Measurements from ENCODE around the gene GRIN2C.

GRIN2C gene

GRCh38 chr17:74893936-74894671 lies 34.4 kb upstream of the GRIN2C start:
- no peaks in the 10 kb centered on the region for H3K36me3 ChIP-seq (ENCODE audit: low read depth)
- no peaks in the 10 kb centered on the region for H3K9me3 ChIP-seq (ENCODE audit: severe bottlenecking)
- no peaks in the 10 kb centered on the region for H3K4me1 ChIP-seq (ENCODE audit: insufficient read depth, poor library complexity, severe bottlenecking)
- no peak overlapping the region for H3K27ac ChIP-seq (ENCODE audit: poor library complexity, severe bottlenecking)
- no peak overlapping the region for H3K4me3 ChIP-seq (ENCODE audit: severe bottlenecking)
- ATAC-seq (ENCODE audit: low read depth) (no peak), DNase-seq (ENCODE audit: low spot score) (no peak)
- H3K27me3 ChIP-seq (ENCODE audit: insufficient read depth, poor library complexity, severe bottlenecking), result peaks cover 41% of the 10 kb centered on the region
- TF ChIP-seq CTCF (IDR thresholded peaks at IDR 0.05; ENCODE audit: poor library complexity, severe bottlenecking), result no peak

GRCh38 chr17:74892974-74893911 lies 33.6 kb upstream of the GRIN2C start, which contains the start of gene FADS6:
Gene FADS6, minus strand, starts transcription at chr17:74893633. Its CDS starts 38 bp downstream, at chr17:74893595.
- DNase-seq (ENCODE audit: low spot score) (no peak), ATAC-seq (ENCODE audit: low read depth) (peak; percentile 41; the same call in 1 of the 3 replicates)
- H3K4me1 ChIP-seq (ENCODE audit: insufficient read depth, poor library complexity, severe bottlenecking), result no peaks in the 10 kb centered on the region
- no peak within 1 kb of the TSS for H3K27ac ChIP-seq (ENCODE audit: poor library complexity, severe bottlenecking)
- no peak for TF ChIP-seq CTCF (IDR thresholded peaks at IDR 0.05; ENCODE audit: poor library complexity, severe bottlenecking)
- peak within 1 kb of the TSS; percentile 2 for H3K4me3 ChIP-seq (ENCODE audit: severe bottlenecking)
- no peaks in the 10 kb centered on the region for H3K36me3 ChIP-seq (ENCODE audit: low read depth)
- peaks cover 41% of the 10 kb centered on the region for H3K27me3 ChIP-seq (ENCODE audit: insufficient read depth, poor library complexity, severe bottlenecking)
- no peaks in the 10 kb centered on the region for H3K9me3 ChIP-seq (ENCODE audit: severe bottlenecking)

- Histone ChIP-seq H3K4me3 (ENCODE audit: severe bottlenecking) (no peak overlapping the region), H3K4me1 (ENCODE audit: insufficient read depth, poor library complexity, severe bottlenecking) (no peaks in the 10 kb centered on the region), H3K27me3 (ENCODE audit: insufficient read depth, poor library complexity, severe bottlenecking) (peaks cover 41% of the 10 kb centered on the region), H3K36me3 (ENCODE audit: low read depth) (no peaks in the 10 kb centered on the region), H3K27ac (ENCODE audit: poor library complexity, severe bottlenecking) (no peak overlapping the region), H3K9me3 (ENCODE audit: severe bottlenecking) (no peaks in the 10 kb centered on the region)
- no peak for DNase-seq (ENCODE audit: low spot score)
- no peak for ATAC-seq (ENCODE audit: low read depth)
- TF ChIP-seq CTCF (IDR thresholded peaks at IDR 0.05; ENCODE audit: poor library complexity, severe bottlenecking), result no peak
These were observed 32.5 kb upstream of the GRIN2C start for GRCh38 chr17:74892013-74892841.

- no peaks in the 10 kb centered on the region for H3K36me3 ChIP-seq (ENCODE audit: low read depth)
- H3K9me3 ChIP-seq (ENCODE audit: severe bottlenecking), result no peaks in the 10 kb centered on the region
- H3K4me1 ChIP-seq (ENCODE audit: insufficient read depth, poor library complexity, severe bottlenecking), result no peaks in the 10 kb centered on the region
- no peak overlapping the region for H3K27ac ChIP-seq (ENCODE audit: poor library complexity, severe bottlenecking)
- H3K27me3 ChIP-seq (ENCODE audit: insufficient read depth, poor library complexity, severe bottlenecking), result peaks cover 31% of the 10 kb centered on the region
- DNase-seq (ENCODE audit: low spot score) (no peak), ATAC-seq (ENCODE audit: low read depth) (no peak)
- TF ChIP-seq CTCF (IDR thresholded peaks at IDR 0.05; ENCODE audit: poor library complexity, severe bottlenecking), result no peak
- H3K4me3 ChIP-seq (ENCODE audit: severe bottlenecking), result no peak overlapping the region
These were observed 30.9 kb upstream of the GRIN2C start for GRCh38 chr17:74890554-74890953.
